Measurements from ENCODE around the gene POFUT2.
"Not testable (repeated sequence)": the region's sequence is repeated elsewhere in the genome, so short reads cannot be mapped to it uniquely, and the experiment has no call there.

POFUT2 gene

DNA sequence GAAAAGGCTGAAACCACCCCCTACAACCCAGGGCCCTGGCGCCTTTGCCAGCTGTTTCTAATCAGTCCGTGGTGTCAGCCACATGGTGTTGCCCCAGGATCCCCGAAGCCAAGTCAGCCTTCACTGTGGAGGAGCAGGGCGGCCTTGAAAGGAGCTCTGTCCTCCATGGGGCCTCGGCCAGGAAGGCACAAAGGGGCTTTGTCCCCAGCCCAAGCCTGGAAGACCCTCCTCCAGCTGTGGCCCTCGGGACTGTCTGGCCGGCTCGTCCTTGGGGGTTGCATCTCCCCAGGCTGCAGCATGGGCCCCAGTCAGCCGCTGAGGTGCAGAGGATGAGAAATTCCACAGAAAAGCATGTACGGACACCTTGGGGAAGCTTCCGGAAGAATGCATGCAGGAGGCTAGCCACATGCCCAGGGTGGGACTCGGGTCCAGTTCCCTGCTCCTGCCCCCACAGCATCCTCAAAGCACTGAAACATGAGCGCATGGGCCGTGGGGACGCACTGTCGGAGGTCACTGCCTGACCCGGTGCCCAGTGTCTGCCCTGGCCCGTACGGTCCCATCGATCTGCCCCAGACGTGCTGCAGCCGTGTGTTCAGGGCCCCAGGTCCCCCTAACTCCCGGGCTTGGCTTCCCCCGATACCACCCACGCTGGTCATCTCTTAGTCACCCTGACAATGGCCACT lies 38.6 kb upstream of the POFUT2 start:
- no peak for DNase-seq (ENCODE audit: low read depth in 2 of 2)

DNA sequence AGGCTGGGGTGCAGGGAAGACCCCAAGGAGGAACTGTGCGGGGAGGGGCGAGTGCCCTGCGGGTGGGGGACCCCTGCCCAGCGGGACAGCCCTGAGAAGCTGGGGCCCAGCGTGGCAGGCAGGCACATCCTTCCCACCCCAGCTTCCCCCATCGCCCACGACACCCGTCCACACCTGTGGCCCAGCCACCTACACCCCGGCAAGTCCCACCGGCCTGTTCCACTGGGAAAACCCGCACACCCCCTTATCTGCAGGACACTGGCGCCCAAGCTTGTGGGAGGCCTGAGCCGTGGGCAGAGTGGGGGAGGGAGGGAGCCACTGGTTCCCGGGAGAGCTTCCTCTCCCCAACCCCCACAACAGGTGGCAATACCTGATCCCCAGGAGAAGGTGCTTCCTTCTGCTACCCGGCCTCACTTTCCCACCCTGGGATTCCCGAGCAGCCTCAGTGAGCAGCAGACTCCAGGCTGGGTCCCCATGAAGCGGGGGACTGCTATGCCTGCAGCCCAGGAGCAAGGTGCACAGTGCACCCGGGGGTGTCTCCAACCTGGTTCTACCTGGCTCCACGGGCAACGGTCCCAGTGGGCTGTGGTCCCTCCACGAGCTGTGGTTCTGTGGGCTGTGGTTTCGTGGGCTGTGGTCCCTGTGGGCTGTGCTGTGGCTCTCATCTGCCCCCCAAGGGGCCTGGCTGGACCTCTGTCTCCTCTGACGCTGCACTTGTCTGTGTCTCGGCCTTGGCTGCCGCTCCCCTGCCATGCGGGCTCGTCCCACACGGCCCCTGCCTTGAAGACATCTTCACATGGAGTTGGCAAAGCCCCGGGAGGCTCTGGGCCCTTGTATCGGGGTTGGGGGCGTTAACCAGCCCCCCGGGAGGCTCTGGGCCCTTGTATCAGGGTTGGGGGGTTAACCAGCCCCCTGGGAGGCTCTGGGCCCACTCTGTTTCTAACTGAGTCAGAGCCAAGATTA lies 37.8 kb upstream of the POFUT2 start:
- DNase-seq (ENCODE audit: low read depth in 2 of 2), result no peak

DNA sequence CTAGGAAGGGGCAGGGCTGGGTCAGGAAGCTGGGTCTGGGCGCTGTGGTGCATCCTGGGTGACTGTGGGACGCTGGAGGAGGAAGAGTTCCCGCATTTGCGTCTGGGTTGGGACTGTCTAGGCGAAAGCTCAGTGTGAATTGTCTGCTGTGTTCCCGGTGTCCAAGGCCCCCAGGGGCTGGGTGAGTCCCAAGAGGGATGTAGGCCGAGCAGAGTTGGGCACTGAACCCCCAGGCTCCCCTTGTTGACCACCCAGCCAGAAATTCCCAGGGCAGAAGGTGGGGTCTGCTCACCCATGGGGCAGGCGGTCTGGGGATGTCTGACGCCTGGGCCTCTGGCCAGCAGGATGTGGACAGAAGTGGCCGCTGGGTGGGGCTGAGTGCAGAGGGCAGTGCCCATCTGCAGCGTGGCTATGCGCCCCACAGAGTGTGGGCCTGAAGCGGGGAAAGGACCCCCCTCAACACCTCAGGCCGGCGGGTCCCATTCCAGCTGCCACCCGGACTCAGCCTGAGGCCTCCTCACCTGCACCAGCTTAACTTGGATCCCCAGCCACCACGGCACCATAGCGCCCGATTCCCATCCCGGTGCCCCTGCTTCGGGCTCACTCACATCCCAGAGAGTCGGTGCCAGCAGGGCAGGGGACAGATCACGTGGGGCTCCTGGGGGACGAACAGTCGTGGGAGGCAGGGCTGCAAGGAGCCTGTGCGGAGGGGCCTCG lies 37.0 kb upstream of the POFUT2 start:
- no peak for DNase-seq (ENCODE audit: low read depth in 2 of 2)

DNA sequence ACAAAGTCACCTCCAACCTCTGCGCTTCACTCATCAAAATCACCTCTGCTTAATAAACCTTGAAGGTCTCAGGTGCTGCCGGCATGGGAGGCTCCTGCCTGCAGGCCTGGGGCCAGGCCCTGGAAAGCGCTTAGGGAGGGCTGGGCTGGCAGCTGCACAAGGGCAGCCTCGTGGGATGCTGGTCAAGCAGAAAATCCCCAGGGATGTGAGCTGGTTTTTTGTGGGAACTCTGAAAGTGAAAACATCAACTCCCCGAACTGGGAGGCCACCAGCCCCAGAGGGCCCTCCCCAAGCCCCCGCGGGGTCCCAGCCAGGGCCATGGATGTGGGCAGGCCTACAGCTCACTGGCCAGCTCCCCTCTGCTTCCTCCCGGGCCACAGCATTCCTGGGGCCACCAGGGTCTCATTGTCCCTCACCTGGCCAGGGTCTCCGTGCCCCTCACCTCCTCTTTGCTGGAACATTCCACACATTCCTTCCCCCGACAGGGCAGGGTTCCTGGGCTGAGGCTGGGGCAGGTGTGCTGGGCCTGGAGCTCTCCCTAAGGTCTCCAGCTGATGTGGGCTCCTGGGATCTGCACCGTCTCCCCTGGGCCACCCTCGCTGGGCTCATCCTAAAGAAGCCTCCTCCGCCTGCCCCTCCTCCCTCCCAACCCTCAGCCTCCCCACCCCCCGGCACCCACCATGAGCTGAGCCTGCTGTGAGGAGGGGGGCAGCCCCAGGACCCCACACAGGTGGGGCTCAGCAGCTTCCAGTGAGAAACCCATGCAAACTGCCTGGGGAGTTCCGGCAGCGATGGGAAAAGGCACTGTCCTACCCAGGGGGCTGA lies 36.0 kb upstream of the POFUT2 start:
- no peak for DNase-seq (ENCODE audit: low read depth in 2 of 2)

DNA sequence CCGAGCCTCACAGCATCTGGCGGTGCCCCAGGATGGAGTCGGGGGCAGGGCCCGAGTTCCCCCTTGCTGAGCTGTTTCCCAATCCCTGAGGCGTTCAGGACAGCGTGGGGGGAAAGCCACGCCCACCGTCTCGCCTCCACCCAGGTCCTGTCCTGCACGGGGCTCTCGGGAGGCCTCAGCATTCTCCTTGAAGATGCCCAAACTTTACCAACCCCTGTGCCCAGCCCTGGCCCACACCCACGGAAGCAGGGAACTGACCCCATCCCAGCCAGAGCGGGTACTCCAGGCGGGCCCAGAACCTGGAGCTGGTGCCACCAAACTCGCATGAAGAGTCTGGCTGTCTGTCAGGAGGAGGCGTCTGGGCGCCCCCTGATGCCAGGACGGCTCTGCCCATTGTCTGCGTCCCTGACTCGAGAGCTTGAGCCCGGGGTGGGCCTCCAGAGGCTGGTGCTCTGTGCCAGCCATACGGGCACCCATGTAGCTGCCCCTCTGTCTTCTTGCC lies 35.3 kb upstream of the POFUT2 start:
- DNase-seq (ENCODE audit: low read depth in 2 of 2), result no peak

DNA sequence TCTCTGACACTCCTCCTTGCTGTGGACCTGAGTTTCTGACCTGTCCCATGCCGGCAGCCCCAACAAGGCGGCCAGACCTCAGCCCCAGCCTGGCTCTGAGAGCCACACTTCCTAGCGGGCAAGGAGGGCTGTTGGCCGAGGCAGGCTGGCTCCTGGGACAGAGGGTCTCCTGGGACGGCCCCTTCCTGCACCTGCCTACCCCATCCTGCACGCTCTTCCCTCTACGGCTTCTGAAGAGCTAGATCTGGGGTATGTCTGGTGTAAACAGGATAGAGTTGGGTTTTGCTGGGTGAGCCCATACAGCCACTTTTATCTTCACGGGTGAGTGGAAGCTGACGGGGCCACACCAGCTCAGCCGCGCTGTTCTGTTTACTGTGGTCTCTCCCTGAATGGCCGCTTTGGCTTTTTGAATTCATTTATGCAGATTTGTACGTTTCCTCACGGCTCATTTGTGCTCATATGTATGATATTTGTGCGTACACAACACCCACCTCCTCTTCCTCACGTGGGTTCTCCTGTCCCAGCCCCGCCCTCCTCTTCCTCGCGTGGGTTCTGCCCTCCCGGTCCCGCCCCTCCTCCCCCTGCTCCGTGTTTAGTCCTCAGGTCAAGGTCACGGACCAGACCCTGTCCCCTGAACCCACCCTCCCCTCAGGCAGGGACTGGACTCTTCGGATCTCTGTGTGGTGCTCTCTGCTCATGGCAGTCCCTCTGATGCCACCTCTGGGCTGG lies 34.7 kb upstream of the POFUT2 start:
- no peak for DNase-seq (ENCODE audit: low read depth in 2 of 2)

DNA sequence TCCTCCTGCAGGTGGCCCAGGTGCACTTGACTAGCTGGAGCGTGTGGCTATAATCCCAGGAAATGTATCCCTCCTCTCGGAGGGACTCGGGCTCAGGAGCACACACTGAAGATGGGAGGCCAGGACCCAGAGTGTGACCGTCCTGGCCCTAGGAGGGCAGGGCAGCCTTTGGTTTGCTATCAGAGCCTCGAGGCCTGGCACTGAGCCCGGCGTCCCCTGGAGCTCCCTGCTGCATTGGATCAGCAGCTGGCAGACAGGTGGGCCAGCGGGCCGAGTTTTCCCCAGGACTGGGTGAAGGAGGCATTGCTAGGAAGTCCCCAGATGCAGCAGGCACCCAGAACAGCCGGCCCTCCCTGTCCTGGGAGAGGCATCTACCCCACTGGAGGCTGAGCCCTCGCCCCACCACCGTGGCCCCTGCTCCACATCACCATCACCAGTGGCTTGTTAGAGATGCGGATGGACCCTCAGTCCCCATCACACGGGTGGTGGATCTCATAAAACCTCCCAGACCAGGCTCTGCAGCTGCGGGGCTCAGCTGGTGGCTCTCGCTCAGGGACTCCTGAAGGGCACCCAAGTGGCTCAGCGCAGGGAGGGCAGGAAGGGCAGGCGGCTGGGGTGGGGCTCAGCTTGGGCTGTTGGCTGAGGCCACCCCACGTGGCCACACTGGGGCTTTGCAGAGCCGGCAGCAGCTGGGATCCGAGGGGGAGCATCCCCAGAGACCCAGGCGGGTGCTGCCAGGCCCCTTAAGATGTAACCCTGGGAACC lies 32.7 kb upstream of the POFUT2 start:
- no peak for DNase-seq (ENCODE audit: low read depth in 2 of 2)

DNA sequence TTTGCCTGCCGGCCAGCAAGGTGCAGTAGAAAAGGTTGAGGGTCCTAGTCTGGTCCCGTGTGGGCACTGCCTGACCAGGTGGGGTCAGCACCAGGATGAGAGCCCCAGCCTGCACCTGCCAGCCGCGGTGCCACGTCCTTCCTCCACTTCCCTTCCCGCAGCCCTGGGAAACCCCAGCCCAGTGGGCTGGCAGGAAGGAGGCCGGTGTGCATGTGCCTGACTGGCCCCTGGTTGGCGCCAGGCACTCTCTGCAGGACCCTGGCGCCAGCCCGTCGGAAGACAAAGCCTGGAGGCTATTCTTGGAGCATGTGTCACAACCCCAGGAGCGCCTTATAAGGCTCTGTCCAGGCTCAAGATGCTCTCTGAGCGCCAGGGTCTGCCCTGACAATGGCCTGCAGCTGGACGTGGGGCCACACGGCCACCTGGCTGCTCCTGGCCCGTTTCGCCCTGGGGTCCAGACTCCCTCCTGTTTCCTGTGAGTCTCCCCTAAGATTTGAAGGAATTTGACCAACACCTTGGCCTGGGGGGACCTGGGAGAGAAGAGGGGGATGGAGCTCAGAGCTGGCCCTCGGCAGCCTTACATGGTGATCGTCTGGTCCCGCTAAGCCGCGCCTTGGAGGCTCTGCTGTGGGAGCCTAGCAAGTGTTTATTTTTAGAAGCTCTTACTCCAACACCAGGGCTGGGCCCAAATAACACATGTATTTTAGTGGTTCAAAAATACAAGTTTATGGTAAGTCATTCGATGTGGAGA lies 31.9 kb upstream of the POFUT2 start:
- no peak for DNase-seq (ENCODE audit: low read depth in 2 of 2)

DNA sequence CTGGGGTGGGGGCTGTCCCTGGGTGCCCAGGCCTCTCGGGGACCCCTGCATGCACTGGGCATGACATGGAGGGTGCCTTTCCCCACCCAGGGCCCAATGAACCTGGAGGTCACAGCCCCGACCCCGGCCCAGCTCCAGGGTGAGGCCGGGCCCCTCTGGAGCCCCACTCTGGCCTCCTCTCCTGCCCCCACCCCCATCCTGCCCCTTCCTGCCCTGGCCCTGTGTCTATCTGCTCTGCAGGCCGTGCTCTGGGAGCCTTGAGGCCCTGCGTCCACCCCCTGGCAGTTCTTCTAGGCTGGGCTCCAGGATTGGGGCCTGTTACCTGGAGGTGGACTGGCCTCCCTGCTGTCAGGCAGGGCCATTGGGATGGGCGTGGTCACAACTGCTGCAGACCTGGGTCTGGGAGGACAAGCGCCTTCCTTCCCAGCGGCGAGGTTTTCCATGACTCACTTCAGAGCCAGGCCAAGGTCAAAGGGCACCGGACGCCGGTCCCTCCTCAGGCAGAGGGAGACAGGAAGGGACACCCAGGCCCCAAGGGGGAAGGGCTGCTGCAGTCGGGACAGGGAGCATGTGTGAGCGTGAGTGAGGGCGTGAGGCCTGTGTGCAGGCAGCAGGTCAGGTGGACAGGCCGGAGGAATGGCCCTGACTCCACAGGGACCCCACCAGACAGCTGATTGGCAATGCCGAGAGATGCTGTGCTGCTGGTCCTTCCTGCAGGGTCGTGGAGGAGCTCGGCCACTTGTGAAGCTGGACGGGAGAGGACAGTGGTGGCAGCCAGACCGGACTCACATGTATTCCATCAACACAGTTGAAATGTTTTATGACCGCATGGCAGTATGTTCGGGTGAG lies 31.1 kb upstream of the POFUT2 start:
- DNase-seq (ENCODE audit: low read depth in 2 of 2), result no peak

DNA sequence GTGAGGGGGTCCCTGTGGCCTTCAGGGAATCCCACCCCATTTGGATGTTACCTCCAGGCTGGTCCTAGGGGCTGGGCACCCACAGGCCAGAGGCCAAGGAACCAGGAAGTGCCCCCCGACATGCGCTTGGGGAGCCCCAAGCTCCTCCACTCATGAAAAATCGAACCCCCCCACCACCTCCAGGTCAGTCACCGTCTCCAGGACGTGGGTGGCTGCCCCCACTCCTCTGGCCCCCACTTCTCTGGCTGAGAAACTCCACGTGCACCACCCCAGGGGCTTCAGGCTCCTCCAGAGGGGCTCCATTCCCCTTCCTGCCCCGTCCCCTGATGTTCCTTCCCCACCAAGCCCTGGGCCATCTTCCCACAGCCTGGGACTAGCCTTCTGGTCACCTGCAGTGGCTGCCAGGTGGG lies 30.5 kb upstream of the POFUT2 start:
- DNase-seq (ENCODE audit: low read depth in 2 of 2), result no peak

DNA sequence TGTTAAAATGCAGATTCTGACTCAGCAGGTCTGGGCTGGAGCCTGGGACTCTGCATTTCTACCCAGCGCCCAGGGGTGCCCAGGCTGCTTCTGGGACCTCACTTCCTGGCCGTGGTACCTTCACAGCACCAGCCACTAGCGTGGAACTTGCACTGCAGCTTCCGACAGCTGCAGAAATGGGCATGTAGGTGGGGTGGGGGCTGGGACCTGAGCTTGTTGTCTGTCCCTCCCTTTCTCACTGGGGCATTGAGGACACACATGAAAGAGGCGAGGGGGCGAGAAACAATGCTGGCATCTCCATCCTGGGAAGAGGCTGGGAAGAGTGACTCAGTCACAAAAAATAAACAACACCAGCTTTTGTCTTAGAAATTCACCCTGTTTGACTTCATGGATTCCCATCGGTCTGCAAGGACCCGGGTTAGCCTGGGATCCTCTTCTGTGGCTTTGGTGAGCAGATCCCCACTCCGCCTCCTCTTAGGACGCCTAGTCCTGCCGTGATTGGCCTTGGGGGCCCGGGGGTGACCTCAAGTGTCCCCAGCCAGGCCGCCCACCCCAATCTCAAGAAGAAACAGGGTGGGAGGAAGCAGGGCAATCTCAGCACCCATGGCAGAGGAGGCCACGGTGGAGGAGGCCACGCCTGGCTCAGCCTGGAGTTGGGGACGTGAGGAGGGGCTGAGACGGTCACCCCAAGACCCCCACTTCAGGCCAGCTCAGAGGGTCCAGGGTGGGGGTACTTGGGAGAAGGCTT lies 29.9 kb upstream of the POFUT2 start:
- no peak for DNase-seq (ENCODE audit: low read depth in 2 of 2)

DNA sequence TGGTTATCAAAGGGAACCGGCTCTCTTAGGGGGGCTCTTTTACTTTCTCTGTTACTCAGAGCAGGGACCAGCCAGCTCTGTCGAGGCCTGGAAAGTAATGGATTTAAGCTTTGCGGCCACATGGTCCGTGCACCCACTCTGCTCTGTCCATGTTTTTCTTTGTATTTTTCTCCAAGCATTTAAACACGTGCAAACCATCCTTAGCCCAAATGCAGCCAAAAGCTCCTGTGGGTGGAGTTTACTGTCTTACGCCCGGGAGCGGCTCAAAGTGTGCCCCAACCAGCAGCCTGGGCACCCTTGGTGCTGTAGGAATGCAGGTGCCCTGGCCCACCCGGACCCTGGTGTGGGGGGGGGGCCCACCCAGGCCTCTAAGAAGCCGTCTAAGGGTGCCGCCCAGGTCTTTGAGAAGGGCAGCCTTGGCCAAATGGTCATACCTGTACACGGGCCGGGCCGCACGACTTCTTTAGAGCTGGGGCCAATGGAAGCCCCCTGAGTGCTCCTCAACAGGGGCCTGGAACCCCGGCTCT lies 29.2 kb upstream of the POFUT2 start:
- no peak for DNase-seq (ENCODE audit: low read depth in 2 of 2)

DNA sequence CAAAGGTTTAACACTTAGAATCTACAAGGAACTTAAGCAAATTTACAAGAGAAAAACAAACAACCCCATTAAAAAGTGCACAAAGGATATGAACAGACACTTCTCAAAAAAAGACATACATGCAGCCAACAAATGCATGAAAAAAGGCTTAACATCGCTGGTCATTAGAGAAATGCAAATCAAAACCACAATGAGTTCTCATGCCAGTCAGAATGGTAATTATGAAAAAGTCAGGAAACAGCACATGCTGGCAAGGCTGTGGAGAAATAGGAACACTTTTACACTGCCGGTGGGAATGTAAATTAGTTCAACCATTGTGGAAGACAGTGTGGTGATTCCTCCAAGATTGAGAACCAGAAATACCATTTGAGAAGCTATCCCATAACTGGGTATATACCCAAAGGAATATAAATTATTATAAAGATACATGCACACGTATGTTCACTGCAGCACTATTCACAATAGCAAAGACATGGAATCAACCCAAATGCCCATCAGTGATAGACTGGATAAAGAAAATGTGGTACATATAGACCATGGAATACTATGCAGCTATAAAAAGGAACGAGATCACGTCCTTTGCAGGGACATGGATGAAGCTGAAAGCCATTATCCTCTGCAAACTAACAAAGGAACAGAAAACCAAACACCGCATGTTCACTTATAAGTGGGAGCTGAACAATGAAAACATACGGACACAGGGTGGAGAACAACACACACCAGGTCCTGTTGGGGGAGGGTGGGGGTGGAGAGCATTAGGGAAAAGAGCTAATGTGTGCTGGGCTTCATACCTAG lies 28.2 kb upstream of the POFUT2 start:
- not testable (repeated sequence) for DNase-seq (ENCODE audit: low read depth in 2 of 2)

DNA sequence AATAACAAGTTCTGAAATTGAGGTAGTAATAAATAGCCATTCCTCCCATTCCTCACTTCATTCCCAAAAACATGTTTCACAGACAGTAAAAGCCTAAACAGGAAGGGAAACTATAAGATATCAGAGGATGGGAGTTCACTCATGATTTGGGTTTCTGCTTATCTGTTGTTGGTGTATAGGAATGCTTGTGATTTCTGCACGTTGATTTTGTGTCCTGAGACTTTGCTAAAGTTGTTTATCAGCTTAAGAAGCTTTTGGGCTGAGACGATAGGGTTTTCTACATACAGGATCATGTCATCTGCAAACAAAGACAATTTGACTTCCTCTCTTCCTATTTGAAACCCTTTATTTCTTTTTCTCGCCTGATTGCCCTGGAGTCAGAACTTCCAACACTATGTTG lies 26.0 kb upstream of the POFUT2 start:
- no peak for DNase-seq (ENCODE audit: low read depth in 2 of 2)

DNA sequence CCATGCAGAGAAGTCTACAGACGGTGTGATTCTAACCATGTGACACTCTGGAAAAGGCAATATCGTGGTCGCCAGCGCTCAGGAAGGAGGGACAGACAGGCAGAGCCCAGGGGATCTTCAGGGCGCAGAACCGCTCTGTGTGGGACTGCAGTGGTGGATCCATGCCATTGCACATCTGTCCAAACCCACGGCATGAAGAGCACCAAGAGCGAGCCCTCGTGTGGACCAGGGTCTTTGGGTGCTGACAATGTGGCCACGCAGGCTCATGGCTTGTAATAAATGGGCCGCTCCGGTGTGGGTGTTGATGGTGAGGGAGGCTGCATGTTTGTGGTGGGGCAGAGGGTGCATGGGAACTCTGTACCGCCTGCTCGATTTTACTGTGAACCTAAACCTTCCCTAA lies 25.3 kb upstream of the POFUT2 start:
- DNase-seq (ENCODE audit: low read depth in 2 of 2), result no peak

DNA sequence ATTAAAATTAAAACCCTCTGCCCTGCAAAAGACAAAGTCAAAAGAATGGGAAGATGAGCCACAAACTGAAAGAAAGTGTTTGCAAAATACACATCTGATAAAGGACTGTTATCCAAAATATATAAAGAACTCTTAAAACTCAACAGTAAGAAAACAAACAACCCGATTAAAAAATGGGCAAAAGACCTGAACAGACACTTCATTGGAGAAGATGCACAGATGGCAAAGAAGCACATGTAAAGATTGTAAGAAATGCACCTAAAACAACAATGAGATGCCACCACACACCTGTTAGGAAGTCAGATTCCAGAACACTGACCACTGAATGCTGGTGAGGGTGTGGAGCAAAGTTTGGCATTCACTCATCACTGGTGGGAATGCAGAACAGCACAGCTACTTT lies 24.6 kb upstream of the POFUT2 start:
- no peak for DNase-seq (ENCODE audit: low read depth in 2 of 2)
